Fibroblast of skin of right quadriceps (primary cell): ENCODE measurements around the gene IFNGR2.
"Not testable (repeated sequence)": the region's sequence is repeated elsewhere in the genome, so short reads cannot be mapped to it uniquely, and the experiment has no call there.

Experiments used
- DNase-seq: peaks from one replicate; pipeline ENCODE4 v3.0.0-alpha.2; 2013

Gene IFNGR2

GRCh38 chr21:33403128-33403785 is at the start of gene IFNGR2:
IFNGR2 (plus strand) TSS chr21:33403413; CDS start chr21:33403544, 131 bp downstream.
- peak; percentile 38 for DNase-seq

- no peak for DNase-seq
Observed at GRCh38 chr21:33355355-33355754, 47.9 kb upstream of the IFNGR2 start.

GRCh38 chr21:33355996-33356395 is 47.2 kb upstream of the IFNGR2 start:
- DNase-seq: no peak

- no peak for DNase-seq
Observed at GRCh38 chr21:33357177-33357576, 46.0 kb upstream of the IFNGR2 start.

GRCh38 chr21:33359446-33359845 is 43.8 kb upstream of the IFNGR2 start:
- no peak for DNase-seq

- DNase-seq: peak; percentile 57
Observed at GRCh38 chr21:33360281-33360680, 42.9 kb upstream of the IFNGR2 start.

GRCh38 chr21:33360881-33361602 is 42.2 kb upstream of the IFNGR2 start:
- peak; percentile 78 for DNase-seq

- no peak for DNase-seq
Observed at GRCh38 chr21:33362044-33362555, 41.1 kb upstream of the IFNGR2 start.

- DNase-seq: not testable (repeated sequence)
Observed at GRCh38 chr21:33363911-33364609, 39.2 kb upstream of the IFNGR2 start.

GRCh38 chr21:33364830-33365229 is 38.4 kb upstream of the IFNGR2 start:
- no peak for DNase-seq

- no peak for DNase-seq
Observed at GRCh38 chr21:33367309-33367973, 35.8 kb upstream of the IFNGR2 start.

- no peak for DNase-seq
Observed at GRCh38 chr21:33368124-33368523, 35.1 kb upstream of the IFNGR2 start.

- DNase-seq: no peak
Observed at GRCh38 chr21:33368576-33368975, 34.6 kb upstream of the IFNGR2 start.

- no peak for DNase-seq
Observed at GRCh38 chr21:33369586-33369985, 33.6 kb upstream of the IFNGR2 start.

GRCh38 chr21:33370305-33370704 is 32.9 kb upstream of the IFNGR2 start:
- DNase-seq: no peak

GRCh38 chr21:33371366-33371765 is 31.8 kb upstream of the IFNGR2 start:
- DNase-seq: no peak

- no peak for DNase-seq
Observed at GRCh38 chr21:33372582-33372981, 30.6 kb upstream of the IFNGR2 start.

GRCh38 chr21:33373451-33373850 is 29.8 kb upstream of the IFNGR2 start:
- DNase-seq: no peak

GRCh38 chr21:33374080-33374449 is 29.1 kb upstream of the IFNGR2 start:
- no peak for DNase-seq

- peak; percentile 54 for DNase-seq
Observed at GRCh38 chr21:33374450-33375096, 28.6 kb upstream of the IFNGR2 start.

GRCh38 chr21:33375101-33375644 is 28.0 kb upstream of the IFNGR2 start:
- no peak for DNase-seq

- DNase-seq: no peak
Observed at GRCh38 chr21:33377221-33377920, 25.8 kb upstream of the IFNGR2 start.
